Neural crest cell (in vitro differentiated cells): ENCODE measurements around the gene SLC35B1. TPM values are rescaled to one million over a fixed set of nuclear protein-coding genes. Genes with fewer than 3 reads are reported as not detected.

Experiments used
- DNase-seq: peaks from one replicate; pipeline ENCODE4 v3.0.0; 2021; ENCODE audit warnings: low read depth, mixed read lengths, low spot score
- H3K27ac Mint-ChIP-seq: one replicate; pipeline ENCODE4 v1.8.0; 2021; ENCODE audit warnings: mild to moderate bottlenecking, mixed read lengths; ENCODE audit not compliant: unreplicated experiment
- H3K27me3 Mint-ChIP-seq: 2 replicates; pipeline ENCODE4 v1.8.0; 2021; ENCODE audit warnings: low read depth, mild to moderate bottlenecking, mixed read lengths
- H3K36me3 Mint-ChIP-seq: 2 replicates; pipeline ENCODE4 v1.8.0; 2021; ENCODE audit warnings: low read depth, mild to moderate bottlenecking, mixed read lengths
- H3K4me1 Mint-ChIP-seq: 2 replicates; pipeline ENCODE4 v1.8.0; 2021; ENCODE audit warnings: mixed read lengths
- H3K4me3 Mint-ChIP-seq: one replicate; pipeline ENCODE4 v1.8.0; 2021; ENCODE audit warnings: mild to moderate bottlenecking, mixed read lengths
- H3K9me3 Mint-ChIP-seq: 2 replicates; pipeline ENCODE4 v1.8.0; 2021; ENCODE audit warnings: mixed read lengths
- total RNA-seq: library from RNA; stranded (reverse); gene quantifications from 2 replicates; pipeline ENCODE4 v1.2.1, GENCODE V29; 2021
- TF ChIP-seq, protein P1 (sequence below): fragments of 200-600 bp; sonication (generic); conservative IDR thresholded peaks from 2 replicates; pipeline ENCODE4 v1.5.0; 2021; ENCODE audit warnings: antibody characterized with exemption, mild to moderate bottlenecking

SLC35B1 gene
- total RNA-seq, 1 donor from 2014 or later = 89.6 TPM

DNA sequence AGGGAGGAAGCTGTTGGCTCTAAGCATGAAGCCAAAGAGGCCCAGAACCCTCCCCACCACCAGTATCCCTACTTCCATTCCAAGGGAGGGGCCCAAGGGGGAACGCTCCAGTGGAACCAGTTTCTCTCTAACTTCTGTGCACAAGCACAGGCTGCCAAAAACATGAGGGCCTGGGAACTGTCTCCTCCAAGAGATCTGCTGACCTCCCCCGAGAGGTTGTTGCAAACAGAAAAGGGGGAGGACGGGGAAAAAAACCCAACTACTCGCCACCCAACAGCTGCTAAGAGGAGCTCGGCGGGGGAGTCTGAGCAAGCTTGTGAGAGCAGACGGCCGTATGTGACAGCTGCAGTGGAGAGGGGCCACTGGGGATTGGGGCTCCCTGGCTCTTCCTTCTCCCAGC, 15.7 kb upstream of the SLC35B1 start:
- Mint-ChIP-seq H3K9me3 (no peaks in the 10 kb centered on the region), H3K27ac (no peak overlapping the region), H3K4me3 (no peak overlapping the region), H3K27me3 (no peaks in the 10 kb centered on the region), H3K4me1 (no peaks in the 10 kb centered on the region), H3K36me3 (peaks cover 7% of the 10 kb centered on the region)
- TF ChIP-seq, protein P1, sequence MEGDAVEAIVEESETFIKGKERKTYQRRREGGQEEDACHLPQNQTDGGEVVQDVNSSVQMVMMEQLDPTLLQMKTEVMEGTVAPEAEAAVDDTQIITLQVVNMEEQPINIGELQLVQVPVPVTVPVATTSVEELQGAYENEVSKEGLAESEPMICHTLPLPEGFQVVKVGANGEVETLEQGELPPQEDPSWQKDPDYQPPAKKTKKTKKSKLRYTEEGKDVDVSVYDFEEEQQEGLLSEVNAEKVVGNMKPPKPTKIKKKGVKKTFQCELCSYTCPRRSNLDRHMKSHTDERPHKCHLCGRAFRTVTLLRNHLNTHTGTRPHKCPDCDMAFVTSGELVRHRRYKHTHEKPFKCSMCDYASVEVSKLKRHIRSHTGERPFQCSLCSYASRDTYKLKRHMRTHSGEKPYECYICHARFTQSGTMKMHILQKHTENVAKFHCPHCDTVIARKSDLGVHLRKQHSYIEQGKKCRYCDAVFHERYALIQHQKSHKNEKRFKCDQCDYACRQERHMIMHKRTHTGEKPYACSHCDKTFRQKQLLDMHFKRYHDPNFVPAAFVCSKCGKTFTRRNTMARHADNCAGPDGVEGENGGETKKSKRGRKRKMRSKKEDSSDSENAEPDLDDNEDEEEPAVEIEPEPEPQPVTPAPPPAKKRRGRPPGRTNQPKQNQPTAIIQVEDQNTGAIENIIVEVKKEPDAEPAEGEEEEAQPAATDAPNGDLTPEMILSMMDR = no peak
- no peak for DNase-seq

- TF ChIP-seq, protein P1 = no peak
- Mint-ChIP-seq H3K27ac (no peak overlapping the region), H3K27me3 (no peaks in the 10 kb centered on the region), H3K4me1 (no peaks in the 10 kb centered on the region), H3K9me3 (no peaks in the 10 kb centered on the region), H3K36me3 (peaks cover 7% of the 10 kb centered on the region), H3K4me3 (no peak overlapping the region)
- DNase-seq = no peak
Measured at GRCh38 chr17:49722066-49722465, 14.3 kb upstream of the SLC35B1 start.

DNA sequence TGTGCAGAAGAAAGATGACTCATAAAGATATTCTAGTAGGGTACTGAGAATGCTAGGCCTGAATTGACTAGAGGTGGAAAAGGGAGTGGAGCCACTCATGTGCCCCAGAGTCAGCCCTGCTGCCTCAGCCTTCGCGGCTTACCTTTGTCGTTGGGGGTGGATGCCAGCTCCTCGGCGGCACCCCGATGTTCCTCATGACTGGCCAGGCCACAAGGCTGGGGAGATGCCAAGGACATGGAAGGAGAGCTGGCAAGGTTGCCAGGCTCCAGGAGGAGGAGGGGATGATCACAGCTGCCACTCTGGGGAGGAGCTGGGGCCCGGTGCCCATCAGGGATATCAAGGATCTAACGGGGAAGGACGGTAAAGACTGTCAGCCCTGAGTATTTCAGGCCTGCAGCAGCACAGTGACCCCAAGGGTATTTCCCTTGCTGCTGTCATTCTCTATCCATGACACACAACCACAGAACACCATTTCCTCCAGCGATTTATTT, 9.7 kb upstream of the SLC35B1 start:
- DNase-seq = no peak
- H3K27ac Mint-ChIP-seq = no peak overlapping the region
- no peaks in the 10 kb centered on the region for H3K9me3 Mint-ChIP-seq
- H3K4me1 Mint-ChIP-seq = no peaks in the 10 kb centered on the region
- no peak overlapping the region for H3K4me3 Mint-ChIP-seq
- H3K36me3 Mint-ChIP-seq = peaks cover 3% of the 10 kb centered on the region
- TF ChIP-seq, protein P1 = no peak
- H3K27me3 Mint-ChIP-seq = no peaks in the 10 kb centered on the region

DNA sequence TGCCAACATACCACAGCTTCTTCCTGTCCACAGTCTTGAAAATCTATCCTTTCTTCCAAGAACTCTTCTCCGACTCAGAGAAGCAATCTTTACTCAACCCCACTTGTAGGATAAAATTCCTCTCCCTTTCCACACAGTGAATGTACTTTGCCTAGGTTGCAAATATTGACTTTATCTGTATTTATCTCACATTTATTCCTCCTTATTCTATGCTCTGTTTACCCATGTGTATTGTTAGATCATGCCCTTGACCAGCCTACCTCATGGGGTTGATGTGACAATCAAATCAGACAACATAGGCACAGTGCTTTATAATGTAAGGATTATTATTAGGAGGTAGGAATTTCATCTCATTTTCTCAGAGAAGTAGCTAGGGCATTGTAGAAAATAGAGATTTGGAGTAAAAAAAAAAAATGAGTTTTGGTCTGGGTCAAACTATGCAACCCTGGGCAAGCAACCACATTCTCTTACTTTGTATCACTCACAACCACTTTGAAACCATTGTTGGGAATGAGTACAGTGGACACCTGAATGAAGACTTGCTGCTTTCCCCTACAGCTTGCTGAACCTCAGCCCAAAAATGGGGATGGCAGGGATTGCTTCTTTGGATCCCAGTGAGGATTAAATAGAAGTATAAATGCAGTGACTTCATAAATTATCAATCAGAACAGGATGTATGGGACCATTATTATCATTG, 9.1 kb upstream of the SLC35B1 start:
- H3K4me3 Mint-ChIP-seq = no peak overlapping the region
- DNase-seq = no peak
- H3K36me3 Mint-ChIP-seq = peaks cover 3% of the 10 kb centered on the region
- TF ChIP-seq, protein P1 = no peak
- H3K27ac Mint-ChIP-seq = peak overlapping the region; percentile 30
- no peaks in the 10 kb centered on the region for H3K9me3 Mint-ChIP-seq
- no peaks in the 10 kb centered on the region for H3K27me3 Mint-ChIP-seq
- no peaks in the 10 kb centered on the region for H3K4me1 Mint-ChIP-seq

DNA sequence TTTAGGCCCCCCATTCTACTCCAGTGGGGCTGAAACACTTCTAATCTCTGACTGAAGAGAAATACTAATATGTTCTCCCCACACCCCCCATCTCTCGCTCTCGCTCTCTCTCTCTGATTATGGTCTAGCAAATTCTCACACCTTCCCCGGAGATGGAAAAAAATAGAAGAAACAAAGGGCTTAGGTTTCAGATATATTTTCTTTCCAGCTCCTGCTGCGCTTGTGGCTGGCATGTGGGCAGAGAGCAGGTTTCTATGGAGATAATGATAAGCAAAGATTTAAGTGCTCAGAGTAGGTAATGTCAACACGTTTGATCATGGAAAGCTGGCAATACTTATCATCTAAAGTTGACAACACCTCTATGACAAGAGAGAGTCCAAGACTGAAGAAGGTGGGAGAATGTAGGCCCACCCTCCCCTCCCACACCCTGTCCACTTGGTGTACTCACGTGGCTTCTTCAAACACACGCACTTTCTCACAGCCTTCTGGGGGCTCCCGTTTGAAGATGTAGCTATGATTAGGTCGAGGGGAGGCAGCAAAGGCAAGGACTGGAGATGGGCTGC, 8.0 kb upstream of the SLC35B1 start:
- Mint-ChIP-seq H3K36me3 (peaks cover 3% of the 10 kb centered on the region), H3K27ac (no peak overlapping the region), H3K27me3 (no peaks in the 10 kb centered on the region), H3K9me3 (no peaks in the 10 kb centered on the region), H3K4me1 (no peaks in the 10 kb centered on the region), H3K4me3 (no peak overlapping the region)
- TF ChIP-seq, protein P1 = no peak
- DNase-seq = no peak
